IMR-90 (cell line): ENCODE results near the gene AUTS2. TPM values are rescaled to one million over a fixed set of nuclear protein-coding genes. Genes with fewer than 3 reads are reported as not detected.

Experiments
- ATAC-seq: fragments of 200-7000 bp; cut with Tn5 transposase; 2 replicates; pipeline ENCODE4 v1.9.1; 2020; ENCODE audit warnings: low read depth, mild to moderate bottlenecking, moderate library complexity
- BruUV-seq: library from RNA; stranded (reverse); fragments of 400-500 nt; replicated peaks from 2 replicates; lab custom pipeline; 2021; lab: Mats Ljungman, UMichigan
- CTCF ChIA-PET: fragments of 300-600 bp; formaldehyde crosslinking; extraction: SDS; loops from one replicate; lab custom pipeline; 2021; ENCODE audit warnings: antibody characterized with exemption; lab: Yijun Ruan, JAX
- POLR2A ChIA-PET: fragments of 300-600 bp; sonication (Branson Sonifier 250); formaldehyde crosslinking; loops from one replicate; lab custom pipeline; 2022; ENCODE audit warnings: antibody characterized with exemption; ENCODE audit not compliant: unreplicated experiment; lab: Charles Lee
- DNase-seq: peaks from one replicate; pipeline ENCODE4 v3.0.0; 2013
- H2AFZ ChIP-seq: replicated peaks from 2 replicates; pipeline ENCODE3; 2013; ENCODE audit warnings: low read length, mild to moderate bottlenecking; ENCODE audit not compliant: poor library complexity
- H2AK5ac ChIP-seq: 2 replicates; pipeline ENCODE4 v1.6.1; 2013; ENCODE audit warnings: low read depth, low read length, inconsistent platforms
- H2AK9ac ChIP-seq: replicated peaks from 2 replicates; pipeline ENCODE3; 2013; ENCODE audit warnings: mild to moderate bottlenecking, low read depth, low read length, moderate library complexity; ENCODE audit not compliant: poor library complexity
- H2BK120ac ChIP-seq: 2 replicates; pipeline ENCODE4 v1.6.1; 2013; ENCODE audit warnings: low read depth, low read length, inconsistent platforms
- H2BK15ac ChIP-seq: 3 replicates; pipeline ENCODE4 v1.6.1; 2013; ENCODE audit warnings: low read depth, low read length, inconsistent platforms
- H2BK20ac ChIP-seq: 2 replicates; pipeline ENCODE4 v1.6.1; 2013; ENCODE audit warnings: low read depth, mild to moderate bottlenecking, inconsistent platforms, low read length, moderate library complexity
- H2BK5ac ChIP-seq: 2 replicates; pipeline ENCODE4 v1.6.1; 2013; ENCODE audit warnings: mild to moderate bottlenecking, low read depth, low read length, inconsistent platforms; ENCODE audit not compliant: poor library complexity, severe bottlenecking
- H3K14ac ChIP-seq: replicated peaks from 2 replicates; pipeline ENCODE4 v1.6.1; 2013; ENCODE audit warnings: low read depth, low read length, inconsistent platforms
- H3K18ac ChIP-seq: 2 replicates; pipeline ENCODE4 v1.6.1; 2013; ENCODE audit warnings: low read depth, low read length, control low read depth
- H3K23ac ChIP-seq: 2 replicates; pipeline ENCODE4 v1.6.1; 2013; ENCODE audit warnings: low read depth, low read length, inconsistent platforms
- H3K27ac ChIP-seq: 2 replicates; pipeline ENCODE4 v1.5.1; 2013; ENCODE audit warnings: mild to moderate bottlenecking, control low read depth, low read length; ENCODE audit not compliant: insufficient read depth
- H3K27me3 ChIP-seq: 2 replicates; pipeline ENCODE4 v1.6.1; 2013; ENCODE audit warnings: low read length; ENCODE audit not compliant: control insufficient read depth, insufficient read depth
- H3K36me3 ChIP-seq: 2 replicates; pipeline ENCODE4 v1.6.1; 2013; ENCODE audit warnings: low read length, mixed read lengths; ENCODE audit not compliant: control insufficient read depth, insufficient read depth
- H3K4ac ChIP-seq: 2 replicates; pipeline ENCODE4 v1.6.1; 2013; ENCODE audit warnings: low read depth, low read length, inconsistent platforms
- H3K4me1 ChIP-seq: 2 replicates; pipeline ENCODE4 v1.6.1; 2013; ENCODE audit warnings: low read length, mixed read lengths; ENCODE audit not compliant: control insufficient read depth, insufficient read depth
- H3K4me2 ChIP-seq: 2 replicates; pipeline ENCODE4 v1.6.1; 2013; ENCODE audit warnings: low read depth, mild to moderate bottlenecking, control low read depth, low read length, moderate library complexity
- H3K4me3 ChIP-seq: 2 replicates; pipeline ENCODE4 v1.5.1; 2013; ENCODE audit warnings: low read depth, mild to moderate bottlenecking, control low read depth, low read length, moderate library complexity; ENCODE audit not compliant: insufficient read depth
- H3K56ac ChIP-seq: 2 replicates; pipeline ENCODE4 v1.6.1; 2013; ENCODE audit warnings: low read length, inconsistent platforms; ENCODE audit not compliant: insufficient read depth; ENCODE audit errors: extremely low read depth
- H3K79me1 ChIP-seq, 2 experiments: 2 replicates each; pipeline ENCODE4 v1.6.1; 2013; ENCODE audit warnings: low read length in 2 of 2, inconsistent platforms in 1 of 2, low read depth in 1 of 2
- H3K9ac ChIP-seq: 2 replicates; pipeline ENCODE4 v1.6.1; 2013; ENCODE audit warnings: low read depth, low read length, control low read depth
- H3K9me1 ChIP-seq: 2 replicates; pipeline ENCODE4 v1.6.1; 2013; ENCODE audit warnings: low read length, inconsistent platforms; ENCODE audit not compliant: insufficient read depth
- H3K9me3 ChIP-seq: 2 replicates; pipeline ENCODE4 v1.6.1; 2013; ENCODE audit warnings: low read length; ENCODE audit not compliant: control insufficient read depth, insufficient read depth
- H4K20me1 ChIP-seq: 2 replicates; pipeline ENCODE4 v1.6.1; 2013; ENCODE audit warnings: low read length, inconsistent platforms; ENCODE audit not compliant: insufficient read depth
- H4K5ac ChIP-seq: 2 replicates; pipeline ENCODE4 v1.6.1; 2013; ENCODE audit warnings: mild to moderate bottlenecking, low read depth, low read length, control low read depth
- H4K8ac ChIP-seq, 2 experiments: 2 replicates each; pipeline ENCODE4 v1.6.1; 2013; ENCODE audit warnings: low read depth in 2 of 2, low read length in 2 of 2, control low read depth in 1 of 2, inconsistent platforms in 1 of 2
- H4K91ac ChIP-seq: 2 replicates; pipeline ENCODE4 v1.6.1; 2013; ENCODE audit warnings: low read depth, low read length, inconsistent platforms; ENCODE audit not compliant: insufficient read depth
- CHD1 ChIP-seq: IDR thresholded peaks from 2 replicates; pipeline ENCODE4 v1.6.1; 2012; ENCODE audit warnings: low read depth, low read length, improper control_type of control experiment
- RAD21 ChIP-seq: IDR thresholded peaks from 2 replicates; pipeline ENCODE4 v1.6.1; 2012; ENCODE audit warnings: low read length, improper control_type of control experiment
- RFX5 ChIP-seq: IDR thresholded peaks from 2 replicates; pipeline ENCODE4 v1.8.0; 2012; ENCODE audit warnings: low read depth, mild to moderate bottlenecking, low read length, moderate library complexity
- WGBS, 2 experiments: methylation state at CpG; one replicate each; pipeline versions ENCODE4 v1.1.5 to v1.1.7; 2013; ENCODE audit warnings: missing lambda C conversion rate in 2 of 2; ENCODE audit not compliant: insufficient read length in 1 of 2; ENCODE audit errors: extremely low coverage in 2 of 2; 5-methylcytosine and 5-hydroxymethylcytosine counted together
- dilution Hi-C: fragments of 300-500 bp; cut with HindIII; formaldehyde crosslinking; loops from one replicate; pipeline ENCODE4 v1.14.3; 2018; ENCODE audit warnings: low sequenced_read_pairs; ENCODE audit not compliant: unreplicated experiment
- in situ Hi-C: fragments of 300-500 bp; cut with MboI; formaldehyde crosslinking; loops from 3 replicates; pipeline ENCODE4 v1.14.3; 2019; ENCODE audit warnings: low sequenced_read_pairs, inconsistent platforms, mixed read lengths
- intact Hi-C: fragments of 100-400 bp; cut with micrococcal nuclease; formaldehyde crosslinking; loops from 2 replicates; pipeline ENCODE4 v1.10.0; 2022
- polyA plus RNA-seq, 3 experiments: library from polyadenylated mRNA; depleted of rRNA; stranded (reverse); fragments of >200 nt; gene quantifications; 2 replicates each; pipeline ENCODE4 v1.2.3, GENCODE V29; 2012; ENCODE audit warnings: low replicate concordance in 1 of 3
- total RNA-seq: library from RNA; depleted of rRNA; stranded (reverse); fragments of >200 nt; gene quantifications from 2 replicates; pipeline ENCODE4 v1.2.3, GENCODE V29; 2012

Gene AUTS2
- total and polyA plus RNA-seq, 2 of the 4 experiments (the other 2 are of a cell fraction): 0.90 to 3.0 TPM

GRCh38 chr7:70540641-70541040, 942.4 kb downstream of the AUTS2 start:
- dilution Hi-C loops (no loop called here), in situ Hi-C loops (no loop called here), intact Hi-C loops (no loop called here)
- Histone ChIP-seq H3K36me3 (no peaks in the 10 kb centered on the region), H3K9ac (no peak overlapping the region), H4K20me1 (no peaks in the 10 kb centered on the region), H2BK20ac (no peak overlapping the region), H3K27me3 (no peaks in the 10 kb centered on the region), H3K79me1 (no peaks in the 10 kb centered on the region), H2BK120ac (no peak overlapping the region), H3K4ac (no peak overlapping the region), H4K8ac (no peak overlapping the region), H2AFZ (no peak overlapping the region), H2BK15ac (no peak overlapping the region), H3K27ac (no peak overlapping the region), H3K9me1 (no peaks in the 10 kb centered on the region), H3K4me2 (no peak overlapping the region), H2BK5ac (no peak overlapping the region), H2AK5ac (no peak overlapping the region), H4K91ac (no peak overlapping the region), H3K4me1 (no peaks in the 10 kb centered on the region), H3K9me3 (no peaks in the 10 kb centered on the region), H4K5ac (no peak overlapping the region), H3K4me3 (no peak overlapping the region), H3K56ac (no peak overlapping the region), H3K14ac (no peak overlapping the region), H3K18ac (no peak overlapping the region), H3K23ac (no peak overlapping the region), H2AK9ac (no peak overlapping the region)
- CTCF ChIA-PET: interaction anchor here (0.5 kb wide), 1 partner anchor 188 kb away, joined by 5 read pairs; no protein-coding TSS in a partner anchor
- no peak for TF ChIP-seq RAD21
- TF ChIP-seq RFX5: no peak
- TF ChIP-seq CHD1: no peak
- no TSS peak for BruUV-seq
- DNase-seq (no peak), ATAC-seq (no peak)
- WGBS, 2 experiments: no CpG with 5 or more reads among the region's 1 CpG
- POLR2A ChIA-PET: no interaction called here
